ENCODE measurements around the gene IGSF3.
A peak's percentile ranks its signal among the peaks of the same experiment; 100 is the strongest.
"Not testable (repeated sequence)": the region's sequence is repeated elsewhere in the genome, so short reads cannot be mapped to it uniquely, and the experiment has no call there.

IGSF3 gene

GRCh38 chr1:116572771-116573430 is 94.6 kb downstream of the IGSF3 start:
- H3K9me3 ChIP-seq: no peaks in the 10 kb centered on the region
- DNase-seq (ENCODE audit: low spot score in 2 of 2): no peak
- no peaks in the 10 kb centered on the region for H3K27me3 ChIP-seq (ENCODE audit: low read depth)
- in situ Hi-C loops (cut with MboI; ENCODE audit: low sequenced_read_pairs): loop anchor here (10.0 kb wide), 1 partner anchor 102 kb away; no protein-coding TSS in a partner anchor
- peaks cover 9% of the 10 kb centered on the region for H3K4me1 ChIP-seq
- no peaks in the 10 kb centered on the region for H3K36me3 ChIP-seq (replicated peaks)
- no peak overlapping the region for H3K4me3 ChIP-seq

- no peak for DNase-seq (ENCODE audit: low spot score in 2 of 2)
- Histone ChIP-seq H3K4me1 (peaks cover 9% of the 10 kb centered on the region), H3K27me3 (ENCODE audit: low read depth) (no peaks in the 10 kb centered on the region), H3K36me3 (replicated peaks) (no peaks in the 10 kb centered on the region), H3K4me3 (no peak overlapping the region), H3K9me3 (no peaks in the 10 kb centered on the region)
- in situ Hi-C loops (cut with MboI; ENCODE audit: low sequenced_read_pairs): loop anchor here (10.0 kb wide), 1 partner anchor 103 kb away; no protein-coding TSS in a partner anchor
Measured at GRCh38 chr1:116572099-116572498, 95.4 kb downstream of the IGSF3 start.

GRCh38 chr1:116571215-116571919 is 96.2 kb downstream of the IGSF3 start:
- Histone ChIP-seq H3K4me1 (peaks cover 9% of the 10 kb centered on the region), H3K4me3 (peak overlapping the region; percentile 79), H3K9me3 (no peaks in the 10 kb centered on the region), H3K27me3 (ENCODE audit: low read depth) (no peaks in the 10 kb centered on the region), H3K36me3 (replicated peaks) (no peaks in the 10 kb centered on the region)
- no peak for DNase-seq (ENCODE audit: low spot score in 2 of 2)
- in situ Hi-C loops (cut with MboI; ENCODE audit: low sequenced_read_pairs): loop anchor here (10.0 kb wide), 1 partner anchor 103 kb away; no protein-coding TSS in a partner anchor

GRCh38 chr1:116570358-116571214 is 96.9 kb downstream of the IGSF3 start, which contains the start of gene CD58:
Gene CD58 (minus strand): TSS chr1:116571026. CDS start chr1:116570972, 54 bp downstream.
- Histone ChIP-seq H3K27me3 (ENCODE audit: low read depth) (no peaks in the 10 kb centered on the region), H3K9me3 (no peaks in the 10 kb centered on the region), H3K36me3 (replicated peaks) (no peaks in the 10 kb centered on the region), H3K4me3 (peak within 1 kb of the TSS; percentile 79), H3K4me1 (peaks cover 9% of the 10 kb centered on the region)
- peak; percentile 88 to 93 for DNase-seq (ENCODE audit: low spot score in 2 of 2)
- in situ Hi-C loops (cut with MboI; ENCODE audit: low sequenced_read_pairs): loop anchor here (10.0 kb wide), 1 partner anchor 104 kb away; no protein-coding TSS in a partner anchor

- Histone ChIP-seq H3K9me3 (no peaks in the 10 kb centered on the region), H3K36me3 (replicated peaks) (no peaks in the 10 kb centered on the region), H3K4me3 (peak overlapping the region; percentile 79), H3K4me1 (peaks cover 9% of the 10 kb centered on the region), H3K27me3 (ENCODE audit: low read depth) (no peaks in the 10 kb centered on the region)
- DNase-seq (ENCODE audit: low spot score in 2 of 2): peak in 1 of 2 experiments; percentile 64
- in situ Hi-C loops (cut with MboI; ENCODE audit: low sequenced_read_pairs): loop anchor here (10.0 kb wide), 1 partner anchor 105 kb away; no protein-coding TSS in a partner anchor
Measured at GRCh38 chr1:116569776-116570357, 97.7 kb downstream of the IGSF3 start.

- H3K36me3 ChIP-seq (replicated peaks): no peaks in the 10 kb centered on the region
- no peaks in the 10 kb centered on the region for H3K9me3 ChIP-seq
- peaks cover 9% of the 10 kb centered on the region for H3K4me1 ChIP-seq
- no peaks in the 10 kb centered on the region for H3K27me3 ChIP-seq (ENCODE audit: low read depth)
- no peak for DNase-seq (ENCODE audit: low spot score in 2 of 2)
- in situ Hi-C loops (cut with MboI; ENCODE audit: low sequenced_read_pairs): no loop called here
- H3K4me3 ChIP-seq: no peak overlapping the region
Measured at GRCh38 chr1:116569381-116569670, 98.2 kb downstream of the IGSF3 start.

GRCh38 chr1:116568662-116569380 is 98.7 kb downstream of the IGSF3 start:
- no peak for DNase-seq (ENCODE audit: low spot score in 2 of 2)
- Histone ChIP-seq H3K4me3 (no peak overlapping the region), H3K9me3 (0 out of 2 replicates have a peak, but pooled peaks cover 2% of the 10 kb centered on the region), H3K4me1 (peaks cover 9% of the 10 kb centered on the region), H3K27me3 (ENCODE audit: low read depth) (no peaks in the 10 kb centered on the region), H3K36me3 (replicated peaks) (no peaks in the 10 kb centered on the region)
- in situ Hi-C loops (cut with MboI; ENCODE audit: low sequenced_read_pairs): no loop called here

- H3K9me3 ChIP-seq: peaks cover 4% of the 10 kb centered on the region; the same call in 1 of the 2 replicates
- in situ Hi-C loops (cut with MboI; ENCODE audit: low sequenced_read_pairs): no loop called here
- H3K4me3 ChIP-seq: no peak overlapping the region
- H3K4me1 ChIP-seq: peaks cover 9% of the 10 kb centered on the region
- no peaks in the 10 kb centered on the region for H3K27me3 ChIP-seq (ENCODE audit: low read depth)
- no peaks in the 10 kb centered on the region for H3K36me3 ChIP-seq (replicated peaks)
- DNase-seq (ENCODE audit: low spot score in 2 of 2): no peak
Measured at GRCh38 chr1:116567790-116568661, 99.5 kb downstream of the IGSF3 start.

GRCh38 chr1:116565222-116565621 is 102.3 kb downstream of the IGSF3 start:
- peaks cover 7% of the 10 kb centered on the region for H3K9me3 ChIP-seq
- peaks cover 5% of the 10 kb centered on the region for H3K4me1 ChIP-seq
- DNase-seq (ENCODE audit: low spot score in 2 of 2): no peak
- H3K27me3 ChIP-seq (ENCODE audit: low read depth): no peaks in the 10 kb centered on the region
- in situ Hi-C loops (cut with MboI; ENCODE audit: low sequenced_read_pairs): no loop called here
- no peaks in the 10 kb centered on the region for H3K36me3 ChIP-seq (replicated peaks)
- H3K4me3 ChIP-seq: no peak overlapping the region

GRCh38 chr1:116564426-116564825 is 103.1 kb downstream of the IGSF3 start:
- Histone ChIP-seq H3K4me3 (no peak overlapping the region), H3K4me1 (no peaks in the 10 kb centered on the region), H3K9me3 (peaks cover 7% of the 10 kb centered on the region), H3K36me3 (replicated peaks) (no peaks in the 10 kb centered on the region), H3K27me3 (ENCODE audit: low read depth) (no peaks in the 10 kb centered on the region)
- DNase-seq (ENCODE audit: low spot score in 2 of 2): no peak
- in situ Hi-C loops (cut with MboI; ENCODE audit: low sequenced_read_pairs): no loop called here

GRCh38 chr1:116562465-116562864 is 105.1 kb downstream of the IGSF3 start:
- H3K9me3 ChIP-seq; H3K4me1 ChIP-seq; in situ Hi-C loops (cut with MboI; ENCODE audit: low sequenced_read_pairs); H3K27me3 ChIP-seq (ENCODE audit: low read depth); H3K36me3 ChIP-seq (replicated peaks); H3K4me3 ChIP-seq; DNase-seq (ENCODE audit: low spot score in 2 of 2): not testable (repeated sequence)

GRCh38 chr1:116561563-116561962 is 106.0 kb downstream of the IGSF3 start:
- Histone ChIP-seq H3K36me3 (replicated peaks) (no peaks in the 10 kb centered on the region), H3K4me1 (no peaks in the 10 kb centered on the region), H3K27me3 (ENCODE audit: low read depth) (no peaks in the 10 kb centered on the region), H3K4me3 (no peak overlapping the region), H3K9me3 (peaks cover 7% of the 10 kb centered on the region)
- no peak for DNase-seq (ENCODE audit: low spot score in 2 of 2)
- in situ Hi-C loops (cut with MboI; ENCODE audit: low sequenced_read_pairs): no loop called here

All from HAP-1 (cell line).